A172 (cell line): ENCODE measurements around the gene IL26. TPM values are rescaled to one million over a fixed set of nuclear protein-coding genes. Genes with fewer than 3 reads are reported as not detected.
"Not testable (repeated sequence)": the region's sequence is repeated elsewhere in the genome, so short reads cannot be mapped to it uniquely, and the experiment has no call there.

Source experiments
- DNase-seq: peaks from one replicate; pipeline ENCODE4 v3.0.0-alpha.2; 2015; ENCODE audit warnings: low spot score
- total RNA-seq: library from RNA; depleted of rRNA; stranded (reverse); fragments of >200 nt; shearing (Covaris generic); gene quantifications from 2 replicates; pipeline ENCODE4 v1.2.3, GENCODE V29; 2014

The IL26 gene
- total RNA-seq, 1 experiment from 2014 or later: not detected

GRCh38 chr12:68199127-68199526, 26.5 kb downstream of the IL26 start:
- DNase-seq: no peak

- DNase-seq: no peak
These were observed 27.0 kb downstream of the IL26 start for GRCh38 chr12:68198507-68199086.

GRCh38 chr12:68190301-68190700, 35.3 kb downstream of the IL26 start:
- DNase-seq: no peak

GRCh38 chr12:68189821-68190242, 35.8 kb downstream of the IL26 start:
- DNase-seq: peak; percentile 87

GRCh38 chr12:68185598-68185997, 40.0 kb downstream of the IL26 start:
- no peak for DNase-seq

- no peak for DNase-seq
These were observed 44.5 kb downstream of the IL26 start for GRCh38 chr12:68180792-68181744.

- no peak for DNase-seq
These were observed 46.7 kb downstream of the IL26 start for GRCh38 chr12:68178774-68179439.

GRCh38 chr12:68178184-68178583, 47.4 kb downstream of the IL26 start:
- no peak for DNase-seq

GRCh38 chr12:68177562-68177961, 48.0 kb downstream of the IL26 start:
- DNase-seq: no peak

GRCh38 chr12:68176257-68176656, 49.4 kb downstream of the IL26 start:
- no peak for DNase-seq

GRCh38 chr12:68175557-68176061, 50.0 kb downstream of the IL26 start:
- DNase-seq: peak; percentile 13

GRCh38 chr12:68174761-68175160, 50.8 kb downstream of the IL26 start:
- not testable (repeated sequence) for DNase-seq

GRCh38 chr12:68173792-68174191, 51.8 kb downstream of the IL26 start:
- DNase-seq: no peak

GRCh38 chr12:68170726-68171125, 54.9 kb downstream of the IL26 start:
- DNase-seq: no peak

GRCh38 chr12:68169213-68169889, 56.3 kb downstream of the IL26 start:
- DNase-seq: no peak

GRCh38 chr12:68166317-68166831, 59.2 kb downstream of the IL26 start:
- no peak for DNase-seq

GRCh38 chr12:68163560-68164081, 62.0 kb downstream of the IL26 start:
- no peak for DNase-seq

- no peak for DNase-seq
These were observed 63.2 kb downstream of the IL26 start for GRCh38 chr12:68162374-68162773.

- no peak for DNase-seq
These were observed 65.8 kb downstream of the IL26 start, which contains the start of gene IFNG for GRCh38 chr12:68159681-68160304. TSS of gene IFNG (minus strand) at chr12:68159740. CDS start at chr12:68159615, 125 bp downstream.

GRCh38 chr12:68158432-68158831, 67.2 kb downstream of the IL26 start:
- DNase-seq: peak; percentile 10

- no peak for DNase-seq
These were observed 68.2 kb downstream of the IL26 start for GRCh38 chr12:68157380-68157779.
